ENCODE results near the gene TMSB15B. TPM values are rescaled to one million over a fixed set of nuclear protein-coding genes. Genes with fewer than 3 reads are reported as not detected.
"Not testable (repeated sequence)": the region's sequence is repeated elsewhere in the genome, so short reads cannot be mapped to it uniquely, and the experiment has no call there.

Gene TMSB15B
- total and polyA plus RNA-seq, 9 donors, result 8.2 to 13.9 (median 11.3) TPM

DNA sequence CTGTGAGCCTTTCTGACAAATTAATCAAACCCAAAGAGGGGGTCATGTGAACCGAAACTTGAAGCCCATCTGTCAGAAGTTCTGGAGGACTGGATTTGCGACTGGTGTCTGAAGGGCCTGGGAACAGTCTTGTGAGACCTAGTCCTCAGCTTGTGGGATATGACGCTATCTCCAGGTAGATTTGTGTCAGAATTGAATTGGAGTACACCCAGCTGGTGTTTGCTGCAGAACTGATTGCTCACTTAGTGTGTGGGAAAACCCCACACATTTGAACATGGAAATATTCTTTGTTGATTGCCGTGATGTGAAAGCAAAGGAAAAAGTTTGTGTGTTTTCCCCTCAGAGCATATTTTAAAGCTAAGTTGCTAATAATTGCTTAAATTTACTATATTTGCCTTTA, 30.3 kb upstream of the TMSB15B start:
- Histone ChIP-seq H3K27me3 (ENCODE audit: control insufficient read depth, insufficient read depth, low read length) (peaks cover 12% of the 10 kb centered on the region), H3K9me3 (replicated peaks; ENCODE audit: control insufficient read depth, low read depth, low read length) (no peaks in the 10 kb centered on the region), H3K36me3 (ENCODE audit: control insufficient read depth, insufficient read depth, low read length) (no peaks in the 10 kb centered on the region), H3K27ac (ENCODE audit: low read length) (no peak overlapping the region), H3K4me3 (ENCODE audit: low read length) (no peak overlapping the region), H3K4me1 (ENCODE audit: control insufficient read depth, insufficient read depth, low read length) (no peaks in the 10 kb centered on the region)
- WGBS (ENCODE audit: insufficient coverage), result 46% methylated on average over 3 of the region's 4 CpGs
- no peak for DNase-seq

DNA sequence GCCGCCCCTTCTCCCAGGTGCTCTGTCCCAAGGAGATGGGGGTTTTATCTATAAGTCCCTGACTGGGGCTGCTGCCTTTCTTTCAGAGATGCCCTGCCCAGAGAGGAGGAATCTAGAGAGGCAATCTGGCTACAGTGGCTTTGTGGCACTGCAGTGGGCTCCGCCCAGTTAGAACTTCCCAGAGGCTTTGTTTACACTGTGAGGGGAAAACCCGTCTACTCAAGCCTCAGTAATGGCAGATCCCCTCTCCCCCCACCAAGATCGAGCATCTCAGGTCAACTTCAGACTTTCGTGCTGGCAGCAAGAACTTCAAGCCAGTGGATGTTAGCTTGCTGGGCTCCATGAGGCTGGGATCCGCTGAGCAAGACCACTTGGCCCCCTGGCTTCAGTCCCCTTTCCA, 22.2 kb upstream of the TMSB15B start:
- not testable (repeated sequence) for H3K4me3 ChIP-seq (ENCODE audit: low read length); H3K9me3 ChIP-seq (replicated peaks; ENCODE audit: control insufficient read depth, low read depth, low read length)
- 75% methylated on average over 2 of the region's 6 CpGs for WGBS (ENCODE audit: insufficient coverage)

DNA sequence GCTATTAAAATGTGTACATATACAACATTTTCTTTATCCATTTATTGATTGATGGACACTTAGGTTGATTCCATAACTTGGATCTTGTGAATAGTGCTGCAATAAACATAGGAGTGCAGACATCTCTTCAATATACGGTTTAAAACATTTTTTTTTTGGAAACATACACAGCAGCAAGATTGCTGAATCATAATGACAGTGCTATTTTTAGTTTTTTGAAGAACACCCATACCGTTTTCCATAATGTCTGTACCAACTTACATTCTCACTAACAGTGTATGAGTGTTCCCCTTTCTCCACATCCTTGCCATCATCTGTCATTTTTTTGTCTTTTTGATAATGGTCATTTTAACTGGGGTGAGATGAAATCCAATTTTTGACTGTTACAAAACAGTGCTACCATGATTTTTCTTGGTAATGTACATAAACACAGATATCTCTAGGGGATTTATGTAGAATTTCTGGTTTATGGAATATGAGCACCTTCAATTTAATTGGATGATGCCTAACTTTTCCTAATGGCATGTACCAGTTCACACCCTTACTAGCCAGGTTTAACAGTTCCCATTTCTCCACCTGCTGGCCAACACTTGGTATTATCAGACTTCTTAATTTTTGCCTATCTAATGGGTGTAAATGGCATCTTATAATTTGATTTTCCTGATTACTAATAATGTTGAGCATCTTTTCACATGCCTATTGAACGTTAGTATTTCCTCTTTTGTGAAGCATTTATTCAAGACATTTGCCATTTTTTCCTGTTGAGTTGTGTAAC, 21.0 kb upstream of the TMSB15B start:
- H3K9me3 ChIP-seq (replicated peaks; ENCODE audit: control insufficient read depth, low read depth, low read length), result no peaks in the 10 kb centered on the region
- H3K4me1 ChIP-seq (ENCODE audit: control insufficient read depth, insufficient read depth, low read length), result no peaks in the 10 kb centered on the region
- no peak overlapping the region for H3K27ac ChIP-seq (ENCODE audit: low read length)
- peak; percentile 17 for DNase-seq
- H3K4me3 ChIP-seq (ENCODE audit: low read length), result no peak overlapping the region
- H3K36me3 ChIP-seq (ENCODE audit: control insufficient read depth, insufficient read depth, low read length), result no peaks in the 10 kb centered on the region
- no CpG with 5 or more reads among the region's 3 CpGs for WGBS (ENCODE audit: insufficient coverage)
- peaks cover 10% of the 10 kb centered on the region for H3K27me3 ChIP-seq (ENCODE audit: control insufficient read depth, insufficient read depth, low read length)

More for the DNA sequence above, 22.2 kb upstream of the TMSB15B start:
- not testable (repeated sequence) for DNase-seq; H3K36me3 ChIP-seq (ENCODE audit: control insufficient read depth, insufficient read depth, low read length); H3K4me1 ChIP-seq (ENCODE audit: control insufficient read depth, insufficient read depth, low read length); H3K27ac ChIP-seq (ENCODE audit: low read length); H3K27me3 ChIP-seq (ENCODE audit: control insufficient read depth, insufficient read depth, low read length)

DNA sequence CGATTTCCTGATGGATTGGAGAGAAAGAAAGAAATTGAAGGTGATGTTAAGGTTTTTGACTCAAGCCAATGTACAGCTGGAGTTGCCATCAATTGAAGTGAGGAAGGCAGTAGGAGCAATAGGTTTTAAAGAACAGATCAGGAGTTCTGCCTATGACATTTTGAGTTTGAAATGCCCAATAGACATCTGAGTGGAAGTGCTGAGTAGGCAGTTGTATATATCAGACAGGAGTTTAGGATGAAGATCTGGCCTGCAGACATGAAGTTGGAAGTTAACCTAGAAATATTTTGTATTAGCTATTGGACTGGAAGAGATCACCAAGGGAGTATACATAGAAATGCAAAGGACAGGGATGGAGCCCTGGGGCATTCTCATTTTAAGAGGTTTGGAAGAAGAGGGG, 12.9 kb upstream of the TMSB15B start:
- WGBS (ENCODE audit: insufficient coverage), result 50% methylated on average over 1 of the region's 1 CpG
- Histone ChIP-seq H3K27ac (ENCODE audit: low read length) (no peak overlapping the region), H3K27me3 (ENCODE audit: control insufficient read depth, insufficient read depth, low read length) (peaks cover 21% of the 10 kb centered on the region), H3K4me1 (ENCODE audit: control insufficient read depth, insufficient read depth, low read length) (no peaks in the 10 kb centered on the region), H3K9me3 (replicated peaks; ENCODE audit: control insufficient read depth, low read depth, low read length) (no peaks in the 10 kb centered on the region), H3K4me3 (ENCODE audit: low read length) (no peak overlapping the region), H3K36me3 (ENCODE audit: control insufficient read depth, insufficient read depth, low read length) (no peaks in the 10 kb centered on the region)
- no peak for DNase-seq

DNA sequence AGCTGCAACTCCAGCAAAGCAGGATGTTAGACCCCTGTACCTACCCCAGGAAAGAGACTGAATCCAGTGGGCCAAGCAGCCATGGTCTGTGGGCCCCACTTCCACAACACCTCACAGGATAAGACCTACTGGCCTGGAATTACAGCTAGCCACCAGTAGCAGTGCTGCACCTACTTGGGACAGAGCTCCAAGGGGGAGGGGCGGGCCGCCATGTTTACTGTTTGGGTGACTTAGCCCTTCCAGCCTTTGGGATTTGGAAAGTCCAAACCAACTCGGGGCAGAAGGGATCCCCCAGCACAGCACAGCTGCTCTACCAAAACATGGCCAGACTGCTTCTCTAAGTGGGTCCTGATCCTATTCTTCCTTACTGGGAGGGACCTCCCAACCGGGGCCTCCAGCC, 9.1 kb upstream of the TMSB15B start:
- no peak for DNase-seq
- Histone ChIP-seq H3K9me3 (replicated peaks; ENCODE audit: control insufficient read depth, low read depth, low read length) (no peaks in the 10 kb centered on the region), H3K4me1 (ENCODE audit: control insufficient read depth, insufficient read depth, low read length) (no peaks in the 10 kb centered on the region), H3K27ac (ENCODE audit: low read length) (no peak overlapping the region), H3K4me3 (ENCODE audit: low read length) (no peak overlapping the region), H3K36me3 (ENCODE audit: control insufficient read depth, insufficient read depth, low read length) (no peaks in the 10 kb centered on the region), H3K27me3 (ENCODE audit: control insufficient read depth, insufficient read depth, low read length) (peaks cover 20% of the 10 kb centered on the region)
- WGBS (ENCODE audit: insufficient coverage), result 90% methylated on average over 2 of the region's 4 CpGs

DNA sequence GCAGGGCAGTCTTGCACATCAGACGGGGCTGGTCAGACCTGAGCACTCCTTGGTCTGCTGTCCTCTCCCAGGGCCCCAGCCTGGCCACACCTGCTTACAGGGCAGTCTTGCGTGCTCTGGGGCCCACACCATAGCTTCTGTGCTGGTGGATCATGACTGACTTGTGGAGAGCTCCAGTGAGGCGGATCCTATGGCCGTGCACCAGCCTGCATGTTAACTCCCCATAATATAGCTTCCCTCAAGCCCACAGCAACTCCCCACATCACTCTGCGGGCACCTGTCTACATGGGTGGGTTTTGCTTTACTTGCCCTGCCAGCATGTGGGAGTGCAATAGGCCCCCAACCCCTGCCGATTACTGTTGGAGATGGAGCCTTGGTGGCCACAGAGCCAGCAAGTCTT, 8.2 kb upstream of the TMSB15B start:
- H3K27ac ChIP-seq (ENCODE audit: low read length), result no peak overlapping the region
- H3K4me3 ChIP-seq (ENCODE audit: low read length), result no peak overlapping the region
- DNase-seq, result no peak
- H3K9me3 ChIP-seq (replicated peaks; ENCODE audit: control insufficient read depth, low read depth, low read length), result no peaks in the 10 kb centered on the region
- H3K4me1 ChIP-seq (ENCODE audit: control insufficient read depth, insufficient read depth, low read length), result no peaks in the 10 kb centered on the region
- WGBS (ENCODE audit: insufficient coverage), result 85% methylated on average over 4 of the region's 6 CpGs
- peaks cover 20% of the 10 kb centered on the region for H3K27me3 ChIP-seq (ENCODE audit: control insufficient read depth, insufficient read depth, low read length)
- no peaks in the 10 kb centered on the region for H3K36me3 ChIP-seq (ENCODE audit: control insufficient read depth, insufficient read depth, low read length)

DNA sequence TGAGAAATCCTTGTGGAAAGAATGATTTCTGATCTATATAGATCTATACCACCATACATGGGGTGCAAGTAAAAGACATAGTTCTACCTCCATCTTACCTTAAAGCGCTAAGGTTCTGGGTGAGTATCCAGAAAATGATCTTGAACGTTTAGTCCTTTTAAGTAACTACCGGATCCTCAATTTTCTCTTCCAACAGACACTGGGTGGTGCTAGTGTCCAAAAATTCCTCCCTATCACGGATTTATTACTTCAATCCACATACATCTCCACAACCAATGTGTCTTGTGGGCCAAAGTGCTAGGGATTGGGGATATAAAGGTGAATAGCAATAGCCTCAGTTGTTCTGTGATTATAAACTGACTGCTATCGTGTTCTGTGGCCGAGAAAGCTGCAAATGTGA, 1.8 kb upstream of the TMSB15B start:
- DNase-seq; H3K27me3 ChIP-seq (ENCODE audit: control insufficient read depth, insufficient read depth, low read length); H3K4me3 ChIP-seq (ENCODE audit: low read length); H3K27ac ChIP-seq (ENCODE audit: low read length); H3K9me3 ChIP-seq (replicated peaks; ENCODE audit: control insufficient read depth, low read depth, low read length); H3K36me3 ChIP-seq (ENCODE audit: control insufficient read depth, insufficient read depth, low read length); H3K4me1 ChIP-seq (ENCODE audit: control insufficient read depth, insufficient read depth, low read length): not testable (repeated sequence)
- WGBS (ENCODE audit: insufficient coverage), result no CpG with 5 or more reads among the region's 6 CpGs

DNA sequence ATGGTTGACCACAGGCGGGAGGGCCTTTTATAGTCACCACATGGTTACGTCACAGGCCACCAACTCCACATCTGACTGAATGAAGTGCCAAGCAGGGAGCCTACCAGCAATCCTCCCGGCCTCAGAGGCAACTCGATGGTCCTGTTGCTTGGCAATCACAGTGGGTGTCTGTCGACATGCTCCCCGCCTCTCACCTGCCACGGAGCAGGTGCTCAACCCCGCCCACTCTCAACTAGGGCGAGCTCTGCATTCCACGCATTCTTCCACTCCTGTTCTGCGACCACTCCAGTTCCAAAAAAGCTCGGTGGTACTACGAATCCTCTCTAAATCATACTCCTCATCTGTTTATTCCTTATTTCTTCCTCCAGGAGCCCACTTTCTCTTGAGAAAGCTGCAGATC, 21.1 kb downstream of the TMSB15B start:
- H3K4me3 ChIP-seq (ENCODE audit: low read length); H3K27ac ChIP-seq (ENCODE audit: low read length); H3K4me1 ChIP-seq (ENCODE audit: control insufficient read depth, insufficient read depth, low read length); DNase-seq; H3K36me3 ChIP-seq (ENCODE audit: control insufficient read depth, insufficient read depth, low read length); H3K9me3 ChIP-seq (replicated peaks; ENCODE audit: control insufficient read depth, low read depth, low read length); H3K27me3 ChIP-seq (ENCODE audit: control insufficient read depth, insufficient read depth, low read length): not testable (repeated sequence)
- no CpG with 5 or more reads among the region's 13 CpGs for WGBS (ENCODE audit: insufficient coverage)

DNA sequence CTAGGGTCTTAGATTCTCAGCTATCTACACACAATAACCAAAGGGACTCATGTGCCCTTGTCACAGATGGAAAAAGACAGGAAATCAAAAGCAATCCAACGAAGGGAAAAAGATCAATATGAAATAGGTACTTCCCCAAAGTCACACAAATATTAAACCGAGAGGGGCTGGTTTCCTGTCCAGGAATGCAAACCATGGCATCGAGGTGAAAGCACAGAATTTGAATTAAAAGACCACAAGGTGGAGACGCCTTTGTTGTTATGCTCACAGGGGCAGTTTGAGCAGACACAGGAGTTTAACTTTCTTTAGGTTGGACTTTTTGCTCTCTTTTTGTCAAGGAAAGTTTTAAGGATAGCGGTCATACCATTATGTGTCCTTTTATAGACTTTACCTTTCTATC, 36.8 kb downstream of the TMSB15B start:
- Histone ChIP-seq H3K27ac (ENCODE audit: low read length) (no peak overlapping the region), H3K27me3 (ENCODE audit: control insufficient read depth, insufficient read depth, low read length) (peaks cover 31% of the 10 kb centered on the region), H3K36me3 (ENCODE audit: control insufficient read depth, insufficient read depth, low read length) (no peaks in the 10 kb centered on the region), H3K9me3 (replicated peaks; ENCODE audit: control insufficient read depth, low read depth, low read length) (no peaks in the 10 kb centered on the region), H3K4me1 (ENCODE audit: control insufficient read depth, insufficient read depth, low read length) (no peaks in the 10 kb centered on the region), H3K4me3 (ENCODE audit: low read length) (no peak overlapping the region)
- 40% methylated on average over 1 of the region's 5 CpGs for WGBS (ENCODE audit: insufficient coverage)
- DNase-seq, result no peak

DNA sequence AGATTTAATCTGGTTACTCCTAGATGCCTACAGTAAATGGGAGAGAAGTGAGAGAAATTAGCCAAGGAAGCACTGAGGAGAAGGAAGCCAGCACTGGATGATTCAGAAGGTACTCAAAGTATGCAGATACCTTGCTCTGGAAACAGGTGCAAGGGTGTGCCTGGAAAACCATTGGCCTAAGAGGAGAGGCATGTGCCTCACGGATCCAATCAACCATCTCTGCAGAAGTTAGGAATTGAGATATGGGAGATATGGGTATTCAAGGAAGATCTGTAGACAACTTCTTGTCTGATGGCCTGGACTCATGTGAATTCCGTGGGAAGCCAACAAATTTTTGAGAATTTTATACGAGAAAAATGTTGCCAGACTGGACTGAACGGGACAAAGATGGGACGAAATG, 46.4 kb downstream of the TMSB15B start:
- Histone ChIP-seq H3K9me3 (replicated peaks; ENCODE audit: control insufficient read depth, low read depth, low read length) (no peaks in the 10 kb centered on the region), H3K27ac (ENCODE audit: low read length) (no peak overlapping the region), H3K27me3 (ENCODE audit: control insufficient read depth, insufficient read depth, low read length) (peaks cover 31% of the 10 kb centered on the region), H3K36me3 (ENCODE audit: control insufficient read depth, insufficient read depth, low read length) (no peaks in the 10 kb centered on the region), H3K4me1 (ENCODE audit: control insufficient read depth, insufficient read depth, low read length) (no peaks in the 10 kb centered on the region), H3K4me3 (ENCODE audit: low read length) (no peak overlapping the region)
- no peak for DNase-seq
- 56% methylated on average over 5 of the region's 5 CpGs for WGBS (ENCODE audit: insufficient coverage)

DNA sequence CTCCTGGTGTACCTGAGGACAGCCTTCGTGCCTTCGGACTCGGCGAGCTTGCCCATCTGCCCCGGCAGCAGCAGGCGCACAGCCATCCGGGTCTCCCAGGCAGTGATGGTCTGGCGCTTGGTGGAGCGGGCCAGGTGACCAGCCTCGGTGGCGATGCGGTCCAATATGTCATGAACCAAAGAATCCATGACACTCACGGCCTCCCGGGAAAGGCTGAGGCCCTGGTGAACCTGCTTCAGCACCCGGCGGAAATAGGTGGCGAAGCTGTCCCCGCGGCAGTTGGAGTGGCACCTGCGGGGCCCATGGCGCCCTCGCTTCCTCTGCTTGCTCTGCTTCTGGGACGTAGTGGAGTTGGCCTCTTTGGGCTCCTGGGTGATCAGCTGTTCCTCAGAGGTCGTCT, 50.7 kb downstream of the TMSB15B start:
- no peaks in the 10 kb centered on the region for H3K9me3 ChIP-seq (replicated peaks; ENCODE audit: control insufficient read depth, low read depth, low read length)
- no peak overlapping the region for H3K4me3 ChIP-seq (ENCODE audit: low read length)
- WGBS (ENCODE audit: insufficient coverage), result 89% methylated on average over 24 of the region's 24 CpGs
- no peaks in the 10 kb centered on the region for H3K4me1 ChIP-seq (ENCODE audit: control insufficient read depth, insufficient read depth, low read length)
- no peaks in the 10 kb centered on the region for H3K36me3 ChIP-seq (ENCODE audit: control insufficient read depth, insufficient read depth, low read length)
- no peak for DNase-seq
- H3K27ac ChIP-seq (ENCODE audit: low read length), result no peak overlapping the region
- peaks cover 16% of the 10 kb centered on the region for H3K27me3 ChIP-seq (ENCODE audit: control insufficient read depth, insufficient read depth, low read length)

Measured in muscle of leg (tissue), 11 donors.